ENCODE data around the gene KRT6A.
"Not testable (repeated sequence)": the region's sequence is repeated elsewhere in the genome, so short reads cannot be mapped to it uniquely, and the experiment has no call there.

Gene KRT6A

DNA sequence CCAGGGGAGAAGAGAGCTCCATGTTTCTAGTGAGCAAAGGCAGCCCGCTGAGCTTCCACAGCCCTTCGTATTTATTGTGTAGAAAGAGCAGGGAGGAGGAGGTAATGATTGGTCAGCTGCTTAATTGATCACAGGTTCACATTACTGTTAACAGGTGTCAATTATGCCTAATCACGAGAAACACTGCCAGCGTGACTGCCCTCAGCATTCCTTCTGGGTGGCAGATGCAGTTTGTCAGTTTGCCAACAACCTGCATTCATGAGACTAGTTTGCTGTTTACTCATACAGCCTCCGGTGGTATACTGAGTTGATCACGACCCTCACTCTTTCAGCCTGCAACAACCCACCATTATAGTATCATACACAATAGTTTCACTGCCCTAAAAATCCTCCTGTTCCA lies 7.5 kb upstream of the KRT6A start:
- not testable (repeated sequence) for DNase-seq

DNA sequence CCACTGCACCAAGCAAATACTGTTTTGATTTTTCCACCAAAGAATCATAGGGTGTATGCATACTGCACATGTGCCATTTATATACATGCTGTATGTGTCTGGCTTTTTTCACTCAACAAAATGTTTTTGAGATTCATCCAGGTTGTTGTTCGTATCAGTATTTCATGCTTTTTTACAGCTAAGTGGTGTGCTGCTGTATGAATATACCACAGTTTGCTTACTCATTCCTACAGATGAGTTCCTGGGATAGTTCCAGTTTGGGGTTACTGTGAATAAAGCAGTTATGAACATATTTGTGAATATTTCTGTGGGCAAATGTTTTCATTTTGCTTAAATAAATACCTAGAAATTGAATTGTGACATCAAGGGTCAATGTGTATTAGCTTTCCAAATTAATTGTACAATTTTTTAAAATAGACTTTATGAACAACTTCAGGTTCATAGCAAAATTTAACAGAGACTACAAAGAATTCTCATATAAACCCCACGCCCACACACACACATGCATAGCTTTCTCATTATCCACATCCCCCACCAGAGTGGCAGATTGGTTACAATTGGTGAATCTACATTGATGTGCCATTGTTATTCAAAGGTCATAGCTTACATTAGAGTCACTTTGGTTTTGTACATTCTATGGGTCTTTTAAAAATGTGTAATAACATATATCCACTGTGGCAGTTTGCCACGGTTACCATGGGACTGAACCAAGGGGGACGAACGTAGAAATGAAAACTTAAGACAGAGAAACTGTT lies 6.9 kb upstream of the KRT6A start:
- no peak for DNase-seq

DNA sequence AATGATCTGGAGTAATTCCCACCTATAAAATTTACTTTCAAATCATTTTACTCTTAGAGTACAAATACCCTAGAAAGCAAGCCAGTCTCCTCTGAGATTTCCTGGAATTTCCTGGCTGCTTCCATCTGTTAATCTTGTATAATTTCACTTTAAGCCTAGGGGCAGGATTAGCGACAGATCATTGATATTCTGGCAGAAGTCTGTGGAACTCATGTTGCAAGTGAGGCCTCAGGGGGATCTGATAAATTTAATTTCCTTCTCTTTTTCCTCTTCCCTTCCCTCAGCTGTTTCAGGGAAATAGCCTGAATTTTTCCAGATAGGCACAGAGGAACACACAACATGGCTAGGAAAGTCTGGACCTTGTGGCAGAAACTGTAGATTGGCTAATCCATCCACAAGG lies 5.9 kb upstream of the KRT6A start:
- no peak for DNase-seq

DNA sequence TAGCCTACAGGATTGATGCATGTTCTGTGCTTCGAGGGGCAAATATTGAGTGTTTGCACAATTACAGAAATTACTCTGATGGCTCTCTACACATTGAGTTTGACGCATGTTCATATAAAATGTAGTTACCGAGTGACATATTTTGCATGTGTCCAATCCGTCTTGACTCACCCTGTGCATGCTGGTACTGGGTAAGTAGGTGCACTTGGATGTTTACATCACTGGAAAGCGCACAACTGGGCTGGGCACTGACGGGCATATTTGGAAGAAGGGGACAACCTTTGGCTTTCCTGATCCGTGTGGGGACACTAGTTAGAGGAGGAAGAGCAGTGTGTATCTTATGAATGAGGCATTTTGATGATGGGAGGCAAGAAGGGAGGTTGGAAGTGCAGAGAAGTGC lies 4.9 kb upstream of the KRT6A start:
- no peak for DNase-seq

DNA sequence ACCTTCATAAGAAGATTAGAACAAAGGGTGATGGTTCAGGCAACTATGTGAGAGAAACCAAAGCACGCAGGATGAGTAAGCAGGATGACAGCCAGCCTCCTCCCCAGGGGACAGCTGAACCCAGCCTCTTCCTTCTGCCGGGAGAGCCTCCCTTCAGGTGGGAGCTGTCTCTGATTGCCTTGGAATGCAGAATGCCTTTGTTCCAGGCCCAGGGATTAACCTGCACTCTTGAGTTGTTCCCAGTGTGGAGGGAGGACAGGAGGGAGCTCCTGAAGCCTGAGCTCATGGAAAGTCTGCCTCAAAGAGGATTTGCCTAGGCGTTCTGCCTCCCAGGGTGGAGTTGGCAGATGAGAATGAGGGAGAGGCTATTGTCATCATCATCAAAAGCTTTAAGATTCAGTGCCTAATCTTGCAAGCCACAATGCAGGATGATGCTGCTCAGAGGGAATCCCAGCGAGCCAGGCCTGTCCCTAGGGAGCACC lies 3.6 kb upstream of the KRT6A start:
- DNase-seq: no peak

DNA sequence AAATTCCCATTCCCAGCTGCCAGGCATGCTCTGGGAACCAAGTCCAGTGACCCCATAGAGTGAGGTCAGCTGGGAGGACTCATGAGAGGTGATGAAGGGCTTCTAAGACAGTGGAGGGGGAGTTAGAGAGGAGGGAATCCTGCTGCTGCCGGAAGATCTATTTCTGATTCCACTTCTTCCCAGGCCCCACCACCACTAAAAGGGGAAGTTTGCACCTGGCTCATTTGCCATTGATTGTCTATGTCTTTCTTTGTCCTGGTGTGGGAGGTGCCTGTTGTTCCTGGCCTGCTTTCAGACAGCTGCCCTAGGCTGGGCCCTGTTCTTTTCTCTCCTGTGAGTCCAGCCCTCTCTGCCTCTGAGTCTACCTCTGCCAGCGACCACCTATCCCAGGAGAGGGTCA lies 3.0 kb upstream of the KRT6A start:
- DNase-seq: no peak

DNA sequence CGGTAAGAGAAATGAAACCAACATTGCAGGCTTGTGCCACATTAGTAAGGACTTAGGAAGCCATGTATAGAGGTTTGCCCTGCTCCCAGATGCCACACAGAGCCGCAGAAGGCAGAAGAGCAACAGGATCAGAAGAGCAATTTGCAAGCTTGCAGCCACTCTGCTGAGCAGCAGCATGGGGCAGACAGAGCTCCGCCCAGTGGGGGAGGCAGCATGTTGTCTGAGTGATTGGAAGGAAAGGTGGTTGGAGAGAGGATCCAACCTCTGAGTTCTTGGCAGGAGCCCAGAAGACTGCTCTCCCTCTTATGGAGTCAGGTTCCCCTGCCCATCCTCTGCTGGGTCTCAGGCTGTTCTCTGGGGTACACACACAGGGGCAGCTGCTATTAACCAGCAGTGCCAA lies 2.3 kb upstream of the KRT6A start:
- no peak for DNase-seq

DNA sequence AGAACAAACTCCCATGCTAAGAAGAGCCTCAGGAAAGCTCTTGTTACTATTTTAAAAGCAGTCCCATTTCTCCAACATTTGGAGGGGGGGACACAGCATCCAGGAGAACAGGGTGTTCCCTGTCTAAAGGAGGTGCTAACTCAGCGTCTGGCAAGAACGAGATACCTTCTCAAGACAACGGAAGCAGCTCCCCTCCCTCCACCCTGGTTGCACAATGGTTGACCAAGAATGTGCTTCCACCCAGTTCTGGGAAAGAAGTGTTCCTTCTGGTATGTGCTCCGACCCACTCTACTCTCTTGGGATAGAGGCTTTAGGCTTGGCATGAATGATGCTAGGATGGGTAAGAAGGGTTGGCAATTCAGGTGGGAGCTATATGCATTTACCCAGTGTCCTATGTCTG lies 1.5 kb upstream of the KRT6A start:
- DNase-seq: no peak

DNA sequence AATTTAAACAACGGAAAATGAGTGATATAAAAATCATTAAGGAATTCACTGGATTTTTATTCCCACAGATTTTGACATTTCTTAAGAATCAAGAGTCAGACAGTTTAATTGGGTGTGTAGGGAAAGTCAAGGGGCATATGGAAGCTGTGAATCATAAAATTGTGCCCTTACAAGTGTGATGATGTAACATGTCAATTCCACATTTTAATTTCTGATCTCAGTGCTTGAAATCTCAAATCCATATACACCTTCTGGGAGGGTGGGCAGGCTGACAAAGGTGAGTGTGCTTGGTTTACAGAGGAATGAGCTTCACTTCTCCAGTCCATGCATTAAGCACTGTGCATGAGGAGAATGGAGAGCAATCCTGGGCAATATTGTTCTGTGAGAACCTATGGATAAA lies 1.0 kb upstream of the KRT6A start:
- DNase-seq: no peak

DNA sequence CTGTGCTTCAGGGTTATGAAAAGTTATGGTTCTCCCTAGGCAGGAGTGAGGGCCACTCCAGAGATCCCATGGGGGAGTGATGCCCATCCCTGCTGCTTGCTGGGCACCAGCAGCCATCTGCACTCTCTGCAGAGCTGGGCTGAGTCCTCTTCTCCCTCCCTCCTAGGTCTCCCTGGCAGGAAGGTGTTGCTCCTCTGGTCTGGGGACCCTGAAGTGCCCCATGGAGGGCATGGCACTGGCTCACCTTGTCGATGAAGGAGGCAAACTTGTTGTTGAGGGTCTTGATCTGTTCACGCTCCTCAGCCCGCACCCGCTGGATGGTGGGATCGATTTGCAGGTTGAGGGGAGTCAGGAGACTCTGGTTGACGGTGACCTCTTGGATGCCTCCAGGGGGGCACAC lies 652 bp downstream of the KRT6A start:
- not testable (repeated sequence) for DNase-seq

DNA sequence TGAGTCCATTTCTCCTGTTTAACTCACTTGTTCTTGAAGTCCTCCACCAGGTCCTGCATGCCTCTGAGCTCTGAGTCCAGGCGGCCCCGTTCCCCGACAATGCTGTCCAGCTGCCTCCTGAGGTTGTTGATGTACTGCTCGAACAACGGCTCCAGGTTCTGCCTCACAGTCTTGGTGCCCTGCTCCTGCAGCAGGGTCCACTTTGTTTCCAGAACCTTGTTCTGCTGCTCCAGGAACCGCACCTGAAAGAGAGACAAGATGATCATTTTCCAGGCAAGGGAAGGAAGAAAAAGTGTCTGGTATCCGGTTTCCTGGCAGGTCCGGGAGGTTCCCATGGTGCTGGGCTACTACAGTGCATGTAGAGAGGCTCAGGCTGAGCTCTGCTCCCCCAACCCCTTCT lies 1.6 kb downstream of the KRT6A start:
- not testable (repeated sequence) for DNase-seq

DNA sequence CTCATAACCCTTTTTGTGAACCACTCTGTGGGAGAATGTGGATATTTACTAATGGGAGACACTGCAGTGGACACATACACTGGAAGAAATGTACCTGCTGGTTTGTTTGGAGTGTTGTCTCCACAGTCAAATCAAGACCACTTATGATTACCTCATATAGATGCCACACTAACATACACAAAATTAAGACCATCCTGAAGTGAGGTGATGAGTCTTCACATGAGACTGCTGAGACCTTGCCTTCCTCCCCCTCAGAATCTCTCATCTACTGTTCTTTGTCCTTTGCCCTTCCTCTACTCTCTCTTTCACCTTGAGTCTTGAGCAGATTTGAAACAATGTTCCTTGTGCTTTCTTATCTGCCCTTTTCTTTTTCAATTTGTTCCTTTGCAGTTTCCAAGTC lies 4.3 kb downstream of the KRT6A start:
- DNase-seq: no peak

DNA sequence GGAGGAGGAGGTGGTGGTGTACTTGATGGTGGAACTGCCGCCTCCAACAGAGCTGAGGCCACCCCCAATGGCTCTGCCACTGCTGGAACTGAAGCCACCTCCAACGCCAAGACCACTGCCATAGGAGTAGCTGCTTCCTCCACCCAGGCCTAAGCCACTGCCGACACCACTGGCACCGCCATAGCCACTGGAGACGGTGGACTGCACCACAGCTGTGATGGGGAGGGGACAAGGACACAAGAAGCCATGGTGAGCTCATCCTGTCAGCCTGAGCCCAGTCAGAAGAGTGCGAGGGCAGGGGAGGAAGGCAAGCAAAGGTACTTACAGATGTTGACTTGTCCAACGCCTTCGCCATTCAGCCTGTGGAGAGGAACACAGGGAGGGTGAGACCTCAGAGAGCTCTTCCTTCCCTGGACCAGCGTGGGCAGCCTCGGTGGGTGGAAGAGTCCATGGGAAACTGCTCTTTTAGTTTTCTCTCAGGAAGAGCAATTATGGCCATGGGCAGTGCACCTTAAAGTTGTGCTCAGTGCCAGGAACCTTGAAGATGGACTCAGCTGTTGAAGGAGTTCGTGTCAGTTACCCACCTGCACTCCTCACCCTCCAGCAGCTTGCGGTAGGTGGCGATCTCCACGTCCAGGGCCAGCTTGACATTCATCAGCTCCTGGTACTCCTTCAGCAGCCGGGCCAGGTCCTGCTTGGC lies 5.2 kb downstream of the KRT6A start:
- not testable (repeated sequence) for DNase-seq

DNA sequence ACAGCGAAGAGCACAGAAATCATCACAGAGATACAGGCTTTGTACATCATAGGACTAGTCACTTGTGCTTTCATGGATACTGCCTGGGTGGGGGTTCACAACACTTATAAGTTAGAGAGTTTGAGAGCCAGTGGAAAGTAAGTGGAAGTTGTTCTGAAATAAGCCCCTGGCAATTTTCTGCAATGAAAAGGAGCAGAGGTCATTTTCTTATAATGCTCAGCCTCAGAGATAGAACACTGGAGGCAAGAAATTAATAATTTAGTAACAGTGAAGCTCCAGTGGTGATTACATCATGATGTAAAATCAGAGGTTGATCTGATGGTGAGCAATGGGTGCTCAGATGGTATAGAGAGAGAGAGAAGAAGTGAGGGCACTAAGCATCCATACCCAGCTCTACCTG lies 5.8 kb downstream of the KRT6A start:
- no peak for DNase-seq

DNA sequence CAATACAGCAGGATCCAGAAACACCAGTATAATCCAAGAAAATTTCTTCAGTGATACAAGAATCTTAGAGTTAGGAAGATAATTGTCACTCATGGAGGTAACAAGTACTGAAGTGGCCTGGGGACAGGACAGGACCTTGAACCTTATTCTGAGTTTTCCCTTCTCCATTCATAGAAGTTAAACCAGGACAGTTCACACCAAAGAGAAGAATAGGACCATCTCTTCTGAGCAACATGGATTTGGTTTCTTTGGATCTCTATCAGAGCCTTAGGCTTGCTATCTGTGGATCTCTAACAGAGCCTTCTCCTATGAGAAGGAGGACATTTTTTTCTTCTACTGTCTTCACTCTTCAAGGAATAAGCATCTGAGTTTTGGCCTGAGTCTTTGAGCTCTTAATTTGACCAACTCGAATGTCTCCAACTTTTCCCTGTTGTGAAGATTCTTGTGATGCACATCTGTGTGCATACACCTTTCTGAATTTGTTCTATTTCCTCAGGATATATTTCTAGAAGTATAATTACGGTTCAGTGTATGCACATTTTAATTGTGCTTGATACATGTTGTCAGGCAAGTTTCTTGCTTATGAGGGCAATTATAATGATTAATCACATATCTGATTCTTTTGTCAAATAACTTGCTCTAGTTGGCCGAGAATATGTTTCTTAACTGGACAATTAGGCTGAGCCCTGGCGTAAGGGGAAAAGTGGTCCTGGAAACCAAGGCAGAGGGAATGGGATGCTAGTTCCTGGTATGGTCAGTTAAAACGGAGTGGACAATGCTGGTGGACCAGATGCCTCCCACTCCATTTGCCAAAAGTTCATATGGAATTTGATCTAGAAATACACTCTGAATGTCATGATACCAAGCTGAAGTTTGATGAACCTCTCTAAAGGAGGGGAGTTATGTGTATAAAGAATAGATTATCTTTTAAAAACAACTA lies 6.6 kb downstream of the KRT6A start:
- DNase-seq: no peak

DNA sequence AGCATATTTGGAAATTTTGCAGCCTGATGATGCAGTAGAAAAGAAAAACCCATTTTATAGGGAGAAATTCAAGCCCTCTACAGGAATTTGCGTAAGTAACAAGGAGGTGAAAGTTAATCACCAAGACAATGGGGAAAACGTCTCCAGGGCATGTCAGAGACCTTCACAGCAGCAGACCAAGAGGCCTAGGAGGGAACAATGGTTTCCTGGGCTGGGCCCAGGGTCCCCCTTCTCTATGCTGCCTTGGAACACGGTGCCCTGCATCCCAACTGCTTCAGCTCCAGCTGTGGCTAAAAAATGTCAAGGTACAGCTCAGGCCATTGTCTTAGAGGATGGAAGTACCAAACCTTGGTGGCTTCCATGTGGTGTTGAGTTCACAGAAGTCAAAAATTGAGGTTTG lies 13.0 kb downstream of the KRT6A start:
- no peak for DNase-seq

DNA sequence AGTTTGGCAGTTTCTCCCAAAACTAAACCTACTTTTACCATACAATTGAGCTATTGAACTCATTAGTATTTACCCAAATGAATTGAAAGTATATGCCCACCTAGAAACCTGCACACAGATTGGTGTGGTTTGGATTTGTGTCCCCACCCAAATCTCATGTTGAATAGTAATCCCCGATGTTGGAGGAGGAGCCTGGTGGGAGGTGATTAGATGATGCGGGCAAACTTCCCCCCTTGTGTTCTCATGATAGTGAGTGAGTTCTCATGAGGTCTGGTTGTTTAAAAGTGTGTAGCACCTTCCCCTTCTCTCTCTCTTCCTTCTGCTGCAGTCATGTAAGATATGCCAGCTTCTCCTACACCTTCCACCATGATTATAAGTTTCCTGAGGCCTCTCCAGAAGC lies 15.4 kb downstream of the KRT6A start:
- DNase-seq: no peak

DNA sequence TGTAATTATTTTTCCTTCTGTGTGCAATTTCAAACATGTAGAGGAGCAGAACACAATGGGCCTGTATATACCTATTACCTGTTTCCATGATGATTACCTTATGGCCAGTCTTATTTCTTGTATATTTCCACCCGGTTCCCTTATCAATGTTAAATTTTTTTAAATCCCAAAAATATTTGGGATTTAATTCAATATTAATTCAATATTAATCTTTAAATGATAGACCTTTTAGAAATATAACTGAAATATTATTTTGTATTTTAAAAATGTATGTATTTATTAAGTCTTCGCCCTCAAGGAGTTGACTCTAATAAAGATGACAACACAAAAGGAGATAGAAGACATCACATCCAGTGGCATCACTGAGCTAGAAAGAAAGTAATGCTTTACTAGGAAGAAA lies 18.8 kb downstream of the KRT6A start:
- no peak for DNase-seq

DNA sequence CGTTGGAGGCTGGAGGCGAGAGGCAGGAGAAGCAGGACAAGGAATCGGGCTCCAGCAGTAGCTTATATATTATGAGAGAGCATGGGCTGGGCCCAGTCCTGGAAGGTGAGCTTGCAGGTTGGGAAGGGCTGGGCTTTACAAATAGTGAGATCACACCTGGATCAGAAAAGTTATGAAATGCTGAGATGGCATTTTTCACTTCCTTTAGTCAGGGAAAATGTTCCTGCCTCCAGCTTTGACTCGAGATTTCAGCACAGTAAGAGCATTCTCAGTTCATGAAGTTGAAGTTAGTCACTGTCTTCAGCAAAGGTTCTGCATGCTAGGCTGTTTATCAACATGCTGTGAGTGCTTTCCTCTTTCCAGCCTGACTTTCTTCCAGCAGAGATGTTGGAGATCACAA lies 19.3 kb downstream of the KRT6A start, which contains the start of gene KRT6C:
Gene KRT6C (minus strand): TSS at position 38 of the 400 bp plus-strand sequence. CDS start 68 bp downstream, outside the sequence.
- no peak for DNase-seq

DNA sequence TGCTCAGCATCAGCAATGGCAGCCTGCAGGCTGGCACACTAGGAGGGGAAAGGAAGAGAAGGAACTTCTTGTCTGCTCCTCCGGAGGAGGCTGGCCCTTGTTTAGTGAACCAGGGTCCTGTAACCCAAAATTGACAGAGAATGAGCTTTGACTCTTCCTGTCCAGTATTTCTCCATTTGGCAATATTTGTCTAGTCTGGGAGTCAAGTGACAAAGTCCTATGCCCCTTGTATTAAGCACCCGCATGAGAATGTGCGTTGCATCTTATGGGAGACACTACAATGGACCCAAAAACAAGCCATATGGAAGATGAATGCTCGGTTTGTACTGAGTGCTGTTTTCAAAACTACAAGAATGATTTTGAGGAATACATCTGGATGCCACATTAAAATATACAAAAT lies 23.2 kb downstream of the KRT6A start:
- no peak for DNase-seq

DNA sequence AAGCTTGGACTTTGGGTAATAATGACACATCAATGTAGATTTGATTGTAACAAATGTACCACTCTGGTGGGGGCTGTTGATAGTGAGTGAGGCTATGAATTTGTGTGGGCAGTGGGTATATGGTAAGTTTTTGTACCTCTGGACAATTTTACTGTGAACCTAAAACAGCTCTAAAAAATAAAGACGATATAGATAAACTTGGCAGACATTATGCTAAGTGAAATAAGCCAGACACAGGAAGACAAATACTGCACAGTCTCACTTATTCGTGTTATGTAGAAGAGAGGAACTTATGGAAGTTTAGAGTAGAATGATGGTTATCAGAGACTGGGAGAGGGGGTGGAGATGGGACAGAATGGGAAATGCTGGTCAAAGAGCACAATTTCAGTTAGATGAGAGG lies 28.2 kb downstream of the KRT6A start:
- DNase-seq: no peak

DNA sequence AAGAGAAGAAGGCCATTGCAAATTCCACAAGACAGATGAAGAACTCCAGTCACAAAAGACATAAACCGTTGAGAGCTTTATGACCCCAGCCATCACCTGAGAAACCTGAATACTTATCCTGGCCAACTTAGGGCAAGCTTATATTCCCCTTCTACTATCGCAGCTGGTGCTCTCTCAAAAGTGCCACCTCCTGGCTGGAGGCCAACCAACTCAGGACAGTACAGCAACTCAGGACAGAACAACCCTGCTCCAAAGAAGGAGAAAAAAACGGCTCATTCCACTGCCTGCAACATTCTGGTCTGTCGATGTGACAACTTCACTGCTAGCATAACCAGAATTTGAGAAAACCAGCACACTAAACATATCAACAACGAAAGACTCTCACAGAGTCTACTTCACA lies 31.4 kb downstream of the KRT6A start:
- no peak for DNase-seq

DNA sequence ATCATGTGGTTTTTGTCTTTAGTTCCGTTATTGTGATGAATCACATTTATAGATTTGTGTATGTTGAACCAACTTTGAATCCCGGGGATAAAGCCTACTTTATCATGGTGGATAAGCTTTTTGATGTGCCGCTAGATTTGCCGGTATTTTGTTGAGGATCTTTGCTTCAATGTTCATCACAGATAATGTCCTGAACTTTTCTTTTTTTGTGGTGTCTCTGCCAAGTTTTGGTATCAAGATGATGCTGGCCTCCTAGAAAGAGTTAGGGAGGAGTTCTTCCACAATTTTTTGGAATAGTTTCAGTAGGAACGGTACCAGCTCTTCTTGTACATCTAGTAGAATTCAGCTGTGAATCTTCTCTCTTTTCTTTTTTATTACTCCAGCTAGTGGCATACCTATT lies 34.2 kb downstream of the KRT6A start:
- DNase-seq: no peak

Measured in CD4-positive, alpha-beta T cell treated with Interleukin-4 for 1 hour (primary cell).